Muscle layer of duodenum (tissue), 2 donors: ENCODE results near the gene DTWD2.
"Not testable (repeated sequence)": the region's sequence is repeated elsewhere in the genome, so short reads cannot be mapped to it uniquely, and the experiment has no call there.

ENCODE experiments used
- H3K27ac ChIP-seq: one replicate; pipeline ENCODE4 v1.7.0; 2013; ENCODE audit warnings: mild to moderate bottlenecking, low read length
- H3K27me3 ChIP-seq: one replicate; pipeline ENCODE4 v1.7.0; 2013; ENCODE audit warnings: low read depth, mild to moderate bottlenecking, control low read depth, low read length
- H3K36me3 ChIP-seq, 2 donors: one replicate each; pipeline ENCODE4 v1.7.0; 2013; ENCODE audit warnings: low read length in 2 of 2, control low read depth in 1 of 2, mild to moderate bottlenecking in 1 of 2; ENCODE audit not compliant: insufficient read depth in 2 of 2, control insufficient read depth in 1 of 2
- H3K4me1 ChIP-seq, 2 donors: one replicate each; pipeline ENCODE4 v1.7.0; 2013; ENCODE audit warnings: low read length in 2 of 2, mild to moderate bottlenecking in 2 of 2, control low read depth in 1 of 2, moderate library complexity in 1 of 2; ENCODE audit not compliant: insufficient read depth in 2 of 2, control insufficient read depth in 1 of 2
- H3K4me3 ChIP-seq, 2 donors: one replicate each; pipeline ENCODE4 v1.7.0; 2013; ENCODE audit warnings: low read length in 2 of 2, low read depth in 1 of 2, mild to moderate bottlenecking in 1 of 2
- H3K9me3 ChIP-seq, 2 donors: one replicate each; pipeline ENCODE4 v1.7.0; 2013; ENCODE audit warnings: low read length in 2 of 2, control low read depth in 1 of 2, mild to moderate bottlenecking in 1 of 2; ENCODE audit not compliant: control insufficient read depth in 1 of 2
- donor health status: healthy.

Gene DTWD2

DNA sequence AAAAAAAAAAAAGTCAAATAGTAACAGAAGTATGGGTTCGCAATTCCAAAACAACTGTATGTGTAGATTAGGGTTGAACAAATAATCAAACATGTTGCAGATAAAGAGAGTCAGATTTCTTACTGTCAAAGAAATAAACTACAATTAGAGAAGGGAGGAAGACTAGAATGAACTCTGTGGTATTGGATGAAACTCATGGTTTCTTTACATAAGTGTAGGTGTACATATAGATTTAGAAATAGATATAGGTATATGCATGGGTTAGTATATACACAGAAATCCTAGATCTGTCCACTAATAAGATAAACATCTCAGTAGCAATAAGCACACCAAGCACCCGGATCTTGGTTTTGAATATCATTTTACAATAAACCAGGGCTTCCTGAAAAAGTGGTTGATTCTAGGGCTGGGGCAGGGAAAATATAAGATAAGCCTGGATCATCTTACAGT is 21.3 kb downstream of the DTWD2 start:
- Histone ChIP-seq H3K4me1 (peaks cover 0 to 7% of the 10 kb centered on the region in 2 donors), H3K36me3 (no peaks in the 10 kb centered on the region), H3K27me3 (no peaks in the 10 kb centered on the region), H3K9me3 (no peaks in the 10 kb centered on the region), H3K4me3 (no peak overlapping the region), H3K27ac (no peak overlapping the region)

GRCh38 chr5:118965890-118966289 is 22.5 kb downstream of the DTWD2 start:
- no peaks in the 10 kb centered on the region for H3K27me3 ChIP-seq
- H3K9me3 ChIP-seq, result no peaks in the 10 kb centered on the region
- no peaks in the 10 kb centered on the region for H3K36me3 ChIP-seq

DNA sequence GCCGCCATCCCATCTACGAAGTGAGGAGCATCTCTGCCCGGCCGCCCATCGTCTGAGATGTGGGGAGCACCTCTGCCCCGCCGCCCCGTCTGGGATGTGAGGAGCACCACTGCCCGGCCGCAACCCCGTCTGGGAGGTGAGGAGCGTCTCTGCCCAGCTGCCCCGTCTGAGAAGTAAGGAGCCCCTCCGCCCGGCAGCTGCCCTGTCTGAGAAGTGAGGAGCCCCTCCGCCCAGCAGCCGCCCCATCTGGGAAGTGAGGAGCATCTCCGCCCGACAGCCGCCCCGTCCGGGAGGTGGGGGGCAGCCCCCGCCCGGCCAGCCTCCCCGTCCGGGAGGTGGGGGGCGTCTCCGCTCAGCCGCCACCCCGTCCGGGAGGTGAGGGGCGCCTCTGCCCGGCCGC is 23.4 kb downstream of the DTWD2 start:
- H3K27ac ChIP-seq, H3K4me1 ChIP-seq, H3K4me3 ChIP-seq, H3K36me3 ChIP-seq, H3K9me3 ChIP-seq, H3K27me3 ChIP-seq: not testable (repeated sequence)

More at GRCh38 chr5:118965890-118966289, 22.5 kb downstream of the DTWD2 start:
- Histone ChIP-seq H3K4me1 (peaks cover 0 to 7% of the 10 kb centered on the region in 2 donors), H3K27ac (no peak overlapping the region), H3K4me3 (no peak overlapping the region)

DNA sequence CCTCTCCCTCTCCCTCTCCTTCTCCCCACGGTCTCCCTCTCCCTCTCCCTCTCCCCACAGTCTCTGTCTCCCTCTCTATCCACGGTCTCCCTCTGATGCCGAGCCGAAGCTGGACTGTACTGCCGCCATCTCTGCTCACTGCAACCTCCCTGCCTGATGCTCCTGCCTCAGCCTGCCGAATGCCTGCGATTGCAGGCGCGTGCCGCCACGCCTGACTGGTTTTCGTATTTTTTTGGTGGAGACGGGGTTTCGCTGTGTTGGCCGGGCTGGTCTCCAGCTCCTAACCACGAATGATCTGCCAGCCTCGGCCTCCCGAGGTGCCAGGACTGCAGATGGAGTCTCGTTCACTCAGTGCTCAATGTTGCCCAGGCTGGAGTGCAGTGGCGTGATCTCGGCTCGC is 24.0 kb downstream of the DTWD2 start:
- H3K4me1 ChIP-seq, H3K9me3 ChIP-seq, H3K36me3 ChIP-seq, H3K4me3 ChIP-seq, H3K27me3 ChIP-seq, H3K27ac ChIP-seq: not testable (repeated sequence)

DNA sequence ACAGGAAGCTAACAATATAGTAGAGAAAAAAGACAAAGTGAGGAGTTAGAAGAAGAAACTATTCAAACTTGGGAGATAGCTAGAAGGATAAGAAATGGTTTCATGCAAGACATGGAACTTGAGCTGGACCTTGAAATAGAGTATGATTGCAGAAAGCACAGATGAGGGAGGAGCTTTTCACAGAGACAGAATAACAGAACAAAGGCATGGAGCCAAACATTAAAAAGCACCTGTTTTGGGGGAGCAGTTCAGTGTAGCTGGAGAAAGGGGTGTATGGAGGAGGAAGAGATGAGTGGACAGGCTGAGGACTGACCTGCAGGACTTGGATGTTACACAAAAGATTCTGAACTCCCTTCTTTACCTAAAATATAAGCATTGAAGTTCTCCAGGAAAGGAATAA is 25.2 kb downstream of the DTWD2 start:
- H3K36me3 ChIP-seq, result no peaks in the 10 kb centered on the region
- H3K4me3 ChIP-seq, result no peak overlapping the region
- no peaks in the 10 kb centered on the region for H3K27me3 ChIP-seq
- no peak overlapping the region for H3K27ac ChIP-seq
- no peaks in the 10 kb centered on the region for H3K9me3 ChIP-seq
- H3K4me1 ChIP-seq, result no peaks in the 10 kb centered on the region

- Histone ChIP-seq H3K4me3 (no peak overlapping the region), H3K27ac (no peak overlapping the region), H3K27me3 (no peaks in the 10 kb centered on the region), H3K4me1 (no peaks in the 10 kb centered on the region), H3K36me3 (no peaks in the 10 kb centered on the region), H3K9me3 (no peaks in the 10 kb centered on the region)
Observed at GRCh38 chr5:118960557-118960956, 27.8 kb downstream of the DTWD2 start.

GRCh38 chr5:118956727-118957126 is 31.6 kb downstream of the DTWD2 start:
- H3K27ac ChIP-seq, result no peak overlapping the region
- H3K27me3 ChIP-seq, result no peaks in the 10 kb centered on the region

GRCh38 chr5:118953652-118954005 is 34.7 kb downstream of the DTWD2 start:
- Histone ChIP-seq H3K9me3 (no peaks in the 10 kb centered on the region), H3K4me1 (no peaks in the 10 kb centered on the region), H3K27ac (no peak overlapping the region), H3K36me3 (no peaks in the 10 kb centered on the region), H3K27me3 (no peaks in the 10 kb centered on the region), H3K4me3 (no peak overlapping the region)

More at GRCh38 chr5:118956727-118957126, 31.6 kb downstream of the DTWD2 start:
- no peak overlapping the region for H3K4me3 ChIP-seq
- no peaks in the 10 kb centered on the region for H3K9me3 ChIP-seq
- H3K4me1 ChIP-seq, result no peaks in the 10 kb centered on the region
- H3K36me3 ChIP-seq, result no peaks in the 10 kb centered on the region

- no peak overlapping the region for H3K27ac ChIP-seq
- no peak overlapping the region for H3K4me3 ChIP-seq
- H3K4me1 ChIP-seq, result no peaks in the 10 kb centered on the region
- no peaks in the 10 kb centered on the region for H3K27me3 ChIP-seq
- no peaks in the 10 kb centered on the region for H3K9me3 ChIP-seq
- no peaks in the 10 kb centered on the region for H3K36me3 ChIP-seq
Observed at GRCh38 chr5:118952992-118953651, 35.2 kb downstream of the DTWD2 start.

- not testable (repeated sequence) for H3K4me1 ChIP-seq, H3K27me3 ChIP-seq, H3K36me3 ChIP-seq, H3K9me3 ChIP-seq, H3K27ac ChIP-seq, H3K4me3 ChIP-seq
Observed at GRCh38 chr5:118952306-118952705, 36.0 kb downstream of the DTWD2 start.

GRCh38 chr5:118950354-118950753 is 38.0 kb downstream of the DTWD2 start:
- H3K27ac ChIP-seq, H3K4me1 ChIP-seq, H3K27me3 ChIP-seq, H3K9me3 ChIP-seq, H3K4me3 ChIP-seq, H3K36me3 ChIP-seq: not testable (repeated sequence)

GRCh38 chr5:118946138-118946800 is 42.1 kb downstream of the DTWD2 start:
- Histone ChIP-seq H3K4me3 (no peak overlapping the region), H3K9me3 (no peaks in the 10 kb centered on the region), H3K27me3 (no peaks in the 10 kb centered on the region), H3K4me1 (no peaks in the 10 kb centered on the region), H3K36me3 (peaks cover 0 to 3% of the 10 kb centered on the region in 2 donors), H3K27ac (no peak overlapping the region)
